Mucosa of rectum (tissue), 2 donors: Measurements from ENCODE around the gene CPNE4.

Experiments
- H3K27ac ChIP-seq, 2 donors: one replicate each; pipeline ENCODE4 v1.7.0; 2013; ENCODE audit warnings: inconsistent platforms in 2 of 2, low read depth in 2 of 2, low read length in 2 of 2
- H3K27me3 ChIP-seq, 2 donors: one replicate each; pipeline ENCODE4 v1.7.0; 2013; ENCODE audit warnings: low read length in 2 of 2; ENCODE audit not compliant: control insufficient read depth in 2 of 2, insufficient read depth in 2 of 2
- H3K36me3 ChIP-seq, 2 donors: one replicate each; pipeline ENCODE4 v1.7.0; 2013; ENCODE audit warnings: low read length in 2 of 2; ENCODE audit not compliant: control insufficient read depth in 2 of 2, insufficient read depth in 2 of 2
- H3K4me1 ChIP-seq, 2 donors: one replicate each; pipeline ENCODE4 v1.7.0; 2013; ENCODE audit warnings: low read length in 2 of 2, mild to moderate bottlenecking in 1 of 2; ENCODE audit not compliant: control insufficient read depth in 2 of 2, insufficient read depth in 2 of 2
- H3K4me3 ChIP-seq, 2 donors: one replicate each; pipeline ENCODE4 v1.7.0; 2013; ENCODE audit warnings: low read length in 2 of 2
- H3K9ac ChIP-seq, 2 donors: one replicate each; pipeline ENCODE4 v1.7.0; 2013; ENCODE audit warnings: low read length in 2 of 2, low read depth in 1 of 2, mild to moderate bottlenecking in 1 of 2
- H3K9me3 ChIP-seq, 2 donors: one replicate each; pipeline ENCODE4 v1.7.0; 2013; ENCODE audit warnings: low read length in 2 of 2; ENCODE audit not compliant: control insufficient read depth in 2 of 2
- donor health status: healthy.
- donor health status: Normal muscosa, but diverticular disease.

Gene CPNE4

GRCh38 chr3:132001999-132002398 is 32.8 kb downstream of the CPNE4 start:
- no peak overlapping the region for H3K27ac ChIP-seq

DNA sequence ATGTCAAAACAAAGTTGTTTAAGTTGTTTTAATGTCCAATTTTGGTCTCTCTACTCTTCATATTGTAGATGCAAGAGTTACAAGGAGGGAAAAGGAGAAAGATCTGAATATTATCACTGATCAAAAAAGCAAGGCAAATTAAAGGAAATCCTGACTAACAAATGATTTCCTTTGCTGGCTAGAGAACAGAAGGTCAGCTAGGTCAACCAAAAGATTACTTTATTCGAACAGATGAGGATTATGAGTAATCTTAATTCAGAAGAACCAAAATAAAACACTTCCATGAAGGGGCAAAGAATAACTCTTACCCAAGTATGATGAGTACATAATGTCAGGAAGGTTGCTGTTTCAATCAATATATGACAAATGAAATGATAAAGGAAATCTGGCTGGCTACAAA is 33.8 kb downstream of the CPNE4 start:
- H3K36me3 ChIP-seq: no peaks in the 10 kb centered on the region
- no peak overlapping the region for H3K4me3 ChIP-seq
- no peak overlapping the region for H3K9ac ChIP-seq
- no peaks in the 10 kb centered on the region for H3K27me3 ChIP-seq
- no peaks in the 10 kb centered on the region for H3K4me1 ChIP-seq
- H3K27ac ChIP-seq: no peak overlapping the region
- no peaks in the 10 kb centered on the region for H3K9me3 ChIP-seq

More at GRCh38 chr3:132001999-132002398, 32.8 kb downstream of the CPNE4 start:
- no peak overlapping the region for H3K9ac ChIP-seq
- no peaks in the 10 kb centered on the region for H3K9me3 ChIP-seq
- H3K4me3 ChIP-seq: no peak overlapping the region
- no peaks in the 10 kb centered on the region for H3K36me3 ChIP-seq
- no peaks in the 10 kb centered on the region for H3K27me3 ChIP-seq
- no peaks in the 10 kb centered on the region for H3K4me1 ChIP-seq

DNA sequence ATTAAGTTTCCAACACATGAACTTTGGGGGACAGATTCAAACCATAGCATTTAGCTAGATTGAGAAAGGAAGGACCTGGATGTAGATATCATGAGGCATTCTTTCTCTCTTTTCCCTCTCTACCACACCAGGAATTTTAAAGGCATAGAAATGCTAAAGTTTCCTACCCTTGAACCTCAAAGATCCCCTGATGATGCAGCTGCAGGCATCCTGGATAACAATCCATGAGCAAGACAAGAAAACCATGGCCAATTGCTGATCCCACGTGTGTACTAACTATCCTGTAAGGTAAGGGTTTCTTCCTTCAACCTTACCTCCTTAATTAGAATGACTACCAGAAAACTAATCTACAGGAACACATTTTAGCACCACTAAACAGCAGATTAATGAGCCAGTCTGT is 36.8 kb downstream of the CPNE4 start:
- Histone ChIP-seq H3K4me1 (no peaks in the 10 kb centered on the region), H3K9ac (no peak overlapping the region), H3K36me3 (no peaks in the 10 kb centered on the region), H3K27me3 (no peaks in the 10 kb centered on the region), H3K9me3 (no peaks in the 10 kb centered on the region), H3K4me3 (no peak overlapping the region), H3K27ac (no peak overlapping the region)

- no peaks in the 10 kb centered on the region for H3K36me3 ChIP-seq
- no peak overlapping the region for H3K27ac ChIP-seq
- no peak overlapping the region for H3K9ac ChIP-seq
- H3K4me3 ChIP-seq: no peak overlapping the region
- H3K9me3 ChIP-seq: no peaks in the 10 kb centered on the region
- no peaks in the 10 kb centered on the region for H3K27me3 ChIP-seq
- H3K4me1 ChIP-seq: no peaks in the 10 kb centered on the region
Observed at GRCh38 chr3:131995891-131996290, 38.9 kb downstream of the CPNE4 start.

GRCh38 chr3:131989318-131989717 is 45.5 kb downstream of the CPNE4 start:
- no peaks in the 10 kb centered on the region for H3K36me3 ChIP-seq
- H3K27ac ChIP-seq: no peak overlapping the region
- H3K9ac ChIP-seq: no peak overlapping the region
- H3K27me3 ChIP-seq: no peaks in the 10 kb centered on the region
- H3K9me3 ChIP-seq: no peaks in the 10 kb centered on the region
- H3K4me3 ChIP-seq: no peak overlapping the region
- no peaks in the 10 kb centered on the region for H3K4me1 ChIP-seq

DNA sequence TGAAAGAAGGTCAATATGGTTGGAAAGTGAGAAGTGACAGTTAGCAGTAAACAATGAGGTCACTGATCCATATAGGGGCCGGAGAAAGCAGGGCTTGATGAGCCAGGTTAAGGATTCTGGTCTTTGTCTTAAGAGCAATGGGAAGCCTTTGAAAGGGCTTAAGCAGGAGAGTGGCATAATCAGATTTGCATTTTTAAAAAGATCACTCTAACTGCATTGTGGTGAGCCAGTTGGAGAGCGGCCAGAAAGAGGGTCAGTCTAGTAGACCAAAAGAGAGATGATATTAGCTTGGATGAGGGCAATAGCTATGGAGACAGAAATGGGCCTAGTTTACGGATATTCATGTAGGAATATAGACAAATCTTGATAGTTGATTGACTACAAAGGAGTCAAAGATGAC is 46.6 kb downstream of the CPNE4 start:
- Histone ChIP-seq H3K27ac (no peak overlapping the region), H3K4me1 (no peaks in the 10 kb centered on the region), H3K27me3 (no peaks in the 10 kb centered on the region), H3K9ac (no peak overlapping the region), H3K9me3 (no peaks in the 10 kb centered on the region), H3K36me3 (no peaks in the 10 kb centered on the region), H3K4me3 (no peak overlapping the region)

DNA sequence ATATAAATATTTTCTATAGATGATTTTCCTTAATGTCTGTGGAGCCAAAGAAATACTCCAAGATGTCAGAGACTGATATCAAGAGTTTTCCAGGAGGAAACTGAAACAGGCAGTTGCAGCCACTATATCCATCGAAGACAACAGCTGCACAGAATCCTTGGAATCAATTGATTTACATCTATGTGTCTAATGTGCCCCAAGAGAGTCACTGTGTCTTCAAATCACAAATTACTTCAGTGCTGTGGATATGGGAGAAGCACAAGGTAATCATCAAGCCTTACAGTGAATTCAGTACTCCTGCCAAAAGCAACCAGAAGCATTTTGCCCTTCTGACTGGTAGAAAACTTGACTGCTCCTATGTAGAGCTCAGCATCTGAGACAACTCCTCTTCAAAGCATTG is 51.1 kb downstream of the CPNE4 start:
- no peak overlapping the region for H3K27ac ChIP-seq
- H3K9ac ChIP-seq: no peak overlapping the region
- no peaks in the 10 kb centered on the region for H3K9me3 ChIP-seq
- H3K4me1 ChIP-seq: no peaks in the 10 kb centered on the region
- H3K27me3 ChIP-seq: no peaks in the 10 kb centered on the region
- no peaks in the 10 kb centered on the region for H3K36me3 ChIP-seq
- no peak overlapping the region for H3K4me3 ChIP-seq

DNA sequence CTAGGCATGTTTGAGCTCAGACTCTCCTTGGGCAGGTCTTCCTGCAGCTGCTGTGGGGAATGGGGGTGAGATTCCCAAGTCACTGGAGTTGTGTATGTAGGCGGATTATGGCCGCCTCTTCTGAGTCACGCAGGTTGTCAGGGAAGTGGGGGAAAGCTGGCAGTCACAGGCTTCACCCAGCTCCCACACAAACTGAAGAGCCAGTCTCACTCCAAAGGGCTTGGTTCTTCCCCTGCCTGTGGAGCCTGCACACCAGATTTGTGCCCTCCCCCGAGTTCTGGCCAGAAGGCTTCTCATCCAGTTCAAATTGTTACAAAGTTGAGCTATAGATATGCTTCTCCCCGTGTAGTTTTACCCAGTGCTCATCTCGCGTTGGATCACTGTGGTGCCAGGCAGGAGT is 53.5 kb downstream of the CPNE4 start:
- H3K27me3 ChIP-seq: no peaks in the 10 kb centered on the region
- no peak overlapping the region for H3K27ac ChIP-seq
- H3K4me1 ChIP-seq: no peaks in the 10 kb centered on the region
- no peak overlapping the region for H3K4me3 ChIP-seq
- no peaks in the 10 kb centered on the region for H3K9me3 ChIP-seq
- no peaks in the 10 kb centered on the region for H3K36me3 ChIP-seq
- no peak overlapping the region for H3K9ac ChIP-seq

DNA sequence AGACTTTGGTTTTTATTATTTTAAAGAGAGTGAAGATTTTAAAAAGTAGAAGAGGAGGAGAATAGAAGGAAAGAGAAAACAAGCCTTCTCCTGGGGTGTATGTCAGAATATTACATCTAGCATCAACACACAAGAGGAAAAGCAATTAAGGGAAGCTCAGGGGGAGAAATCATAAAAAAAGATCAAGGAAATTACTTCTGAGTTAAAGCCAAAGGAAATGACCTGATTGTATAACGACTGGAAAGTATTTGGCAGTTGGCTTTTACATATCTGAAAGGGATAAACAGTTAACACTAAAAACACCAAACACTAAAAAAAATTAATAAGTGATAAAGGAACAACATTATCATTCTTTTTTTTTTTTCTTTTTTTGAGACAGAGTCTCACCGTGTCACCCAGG is 58.4 kb downstream of the CPNE4 start:
- no peaks in the 10 kb centered on the region for H3K27me3 ChIP-seq
- H3K9ac ChIP-seq: no peak overlapping the region
- H3K4me1 ChIP-seq: no peaks in the 10 kb centered on the region
- H3K4me3 ChIP-seq: no peak overlapping the region
- H3K9me3 ChIP-seq: no peaks in the 10 kb centered on the region
- no peaks in the 10 kb centered on the region for H3K36me3 ChIP-seq
- no peak overlapping the region for H3K27ac ChIP-seq

DNA sequence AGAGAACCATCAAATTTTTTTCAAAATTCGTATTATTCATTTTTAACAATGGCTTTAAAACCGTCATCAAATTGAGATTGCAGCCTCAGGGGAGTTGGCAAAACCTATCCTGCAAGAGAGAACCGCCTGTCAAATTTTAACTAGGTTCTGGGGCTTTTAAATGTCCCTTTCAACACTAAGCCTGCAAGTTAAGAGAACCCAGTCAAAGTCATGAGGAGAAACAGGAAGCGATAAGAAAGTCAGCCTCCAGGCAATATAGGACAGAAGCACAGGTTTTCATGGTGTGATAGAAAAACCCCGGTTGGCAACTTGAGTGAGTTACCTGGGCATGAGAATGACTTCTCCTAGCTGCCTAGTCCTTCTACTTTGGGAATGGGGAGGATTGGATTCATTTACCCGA is 59.8 kb downstream of the CPNE4 start:
- no peak overlapping the region for H3K27ac ChIP-seq
- H3K27me3 ChIP-seq: no peaks in the 10 kb centered on the region
- no peak overlapping the region for H3K4me3 ChIP-seq
- no peaks in the 10 kb centered on the region for H3K4me1 ChIP-seq
- H3K36me3 ChIP-seq: no peaks in the 10 kb centered on the region
- no peaks in the 10 kb centered on the region for H3K9me3 ChIP-seq
- H3K9ac ChIP-seq: no peak overlapping the region

- H3K36me3 ChIP-seq: no peaks in the 10 kb centered on the region
- no peaks in the 10 kb centered on the region for H3K9me3 ChIP-seq
- no peak overlapping the region for H3K27ac ChIP-seq
- H3K27me3 ChIP-seq: no peaks in the 10 kb centered on the region
- no peak overlapping the region for H3K4me3 ChIP-seq
- no peak overlapping the region for H3K9ac ChIP-seq
- H3K4me1 ChIP-seq: no peaks in the 10 kb centered on the region
Observed at GRCh38 chr3:131973731-131974130, 61.1 kb downstream of the CPNE4 start.
